NCI-H748 (cell line): ENCODE data around the gene OBSCN.

Source experiments
- DNase-seq: peaks from one replicate; lab custom pipeline; 2025; ENCODE audit not compliant: unreplicated experiment; lab: John Stamatoyannopoulos, UW

OBSCN gene

DNA sequence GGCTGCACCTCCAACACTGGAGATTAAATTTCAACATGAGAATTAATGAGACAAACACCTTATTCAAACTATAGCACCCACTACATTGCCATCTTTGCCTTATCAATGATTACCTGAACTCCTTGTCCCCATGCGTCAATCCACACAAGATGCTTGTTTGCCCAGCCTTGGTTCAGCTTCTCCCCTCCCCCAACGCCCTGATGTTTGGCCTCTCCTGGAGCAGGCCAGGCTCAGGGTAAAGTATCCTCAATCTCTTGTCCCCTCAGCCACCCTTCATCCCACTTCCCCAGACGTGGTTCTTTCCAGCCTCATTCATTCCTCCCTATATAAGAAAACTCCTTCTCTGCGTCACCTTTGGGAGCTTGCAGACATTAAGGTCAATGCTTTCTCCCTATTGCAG is 220.6 kb downstream of the OBSCN start:
- no peak for DNase-seq
